HUDEP-2 (cell line): ENCODE measurements around the gene RALGDS.

Source experiments
- DNase-seq, 76 experiments: peaks; one replicate each; lab custom pipeline; 2025; ENCODE audit not compliant: unreplicated experiment in 76 of 76; lab: John Stamatoyannopoulos, UW

Gene RALGDS

GRCh38 chr9:133151601-133152525 is 30.8 kb upstream of the RALGDS start:
- DNase-seq = peak in 9 of 76 experiments; percentile 22 to 65 (median 45)

- peak in 10 of 76 experiments; percentile 22 to 65 (median 38) for DNase-seq
Observed at GRCh38 chr9:133151041-133151440, 30.0 kb upstream of the RALGDS start.

GRCh38 chr9:133149130-133150015 is 28.3 kb upstream of the RALGDS start:
- DNase-seq = peak in 74 of 76 experiments; percentile 34 to 92 (median 86)

GRCh38 chr9:133148199-133149129 is 27.4 kb upstream of the RALGDS start:
- DNase-seq = peak in 50 of 76 experiments; percentile 13 to 72 (median 50)

DNA sequence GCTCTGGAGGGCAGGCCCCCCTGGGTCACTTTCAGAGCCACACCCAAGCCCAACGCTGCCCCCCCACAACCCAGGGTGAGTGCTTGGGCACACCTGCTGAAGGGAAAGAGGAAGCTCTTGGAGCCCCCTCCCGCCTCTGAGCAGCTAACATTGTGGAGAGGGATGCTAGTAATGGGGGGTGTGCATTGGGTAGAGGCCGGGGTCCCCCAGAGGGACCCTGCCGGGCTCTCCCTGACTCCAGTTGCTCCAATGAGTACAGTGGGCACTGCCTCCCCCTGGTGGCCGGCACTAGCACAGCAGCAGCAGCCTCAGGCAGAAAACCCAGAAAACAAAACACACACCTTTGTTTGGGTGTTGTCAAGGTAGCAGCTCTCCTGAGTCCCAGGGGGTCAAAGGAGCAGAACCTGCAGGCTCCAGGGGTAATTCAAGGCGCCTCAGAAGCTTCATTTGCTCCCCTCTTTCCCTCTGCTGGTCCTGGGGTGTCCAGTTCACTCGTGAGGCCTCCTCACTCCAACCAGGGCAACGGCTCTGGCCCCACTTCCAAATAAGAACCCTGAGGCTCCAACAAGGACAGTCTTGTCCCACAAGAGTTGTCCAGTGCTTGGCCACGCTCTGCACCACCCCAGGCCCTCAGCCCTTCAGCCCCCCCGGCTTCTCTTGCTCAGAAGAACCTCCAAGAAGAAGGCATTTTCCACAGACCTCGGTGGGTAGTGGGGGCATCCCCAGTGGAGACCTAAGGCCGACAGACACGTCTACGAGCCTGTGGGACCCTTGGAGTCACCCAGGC is 26.6 kb upstream of the RALGDS start:
- DNase-seq = peak in 69 of 76 experiments; percentile 13 to 82 (median 63)

- peak in 2 of 76 experiments; percentile 20 to 38 for DNase-seq
Observed at GRCh38 chr9:133146746-133147411, 25.8 kb upstream of the RALGDS start.

DNA sequence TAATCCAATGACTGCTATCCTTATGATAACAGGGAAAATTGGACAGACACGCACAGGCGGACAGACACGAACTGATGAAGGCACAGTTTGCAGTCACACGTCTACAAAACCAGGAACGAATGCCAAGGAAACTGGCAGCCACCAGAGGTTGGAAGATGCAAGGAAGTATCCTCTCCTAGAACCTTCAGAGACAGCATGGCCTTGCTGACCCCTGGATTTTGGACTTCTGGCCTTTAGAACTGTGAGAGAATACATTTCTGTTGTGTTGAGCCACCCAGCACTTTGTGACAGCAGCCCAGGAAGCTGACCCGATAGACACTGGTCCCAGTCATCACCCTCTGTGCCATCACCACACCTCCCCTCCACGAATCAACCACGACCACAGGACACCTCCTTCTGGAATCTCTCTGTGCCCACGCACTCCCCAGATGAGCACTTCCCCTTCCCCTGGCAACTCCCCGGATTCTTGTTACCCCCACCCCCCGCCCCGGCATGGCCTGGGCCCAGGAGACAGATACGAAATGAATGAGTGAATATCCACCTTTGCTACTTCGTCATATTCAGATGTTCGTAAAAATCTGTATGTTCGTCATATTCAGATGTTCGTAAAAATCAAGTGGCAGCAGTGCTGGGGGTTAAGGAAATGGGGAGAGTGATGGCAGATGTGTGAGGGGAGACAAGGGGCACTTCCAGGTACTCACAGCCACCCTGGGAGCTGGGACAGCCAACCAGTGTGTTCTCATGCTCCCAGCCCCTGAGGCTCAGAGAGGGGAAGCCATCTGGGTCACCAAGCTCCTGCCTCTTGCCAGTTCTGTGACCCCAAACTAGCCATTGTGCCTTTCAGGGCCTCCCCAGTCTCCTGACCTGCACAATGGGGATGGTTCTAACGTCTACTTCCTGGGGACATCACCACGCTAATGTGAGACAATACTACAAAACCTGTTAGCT is 24.1 kb upstream of the RALGDS start:
- DNase-seq = peak in 1 of 76 experiments; percentile 31

DNA sequence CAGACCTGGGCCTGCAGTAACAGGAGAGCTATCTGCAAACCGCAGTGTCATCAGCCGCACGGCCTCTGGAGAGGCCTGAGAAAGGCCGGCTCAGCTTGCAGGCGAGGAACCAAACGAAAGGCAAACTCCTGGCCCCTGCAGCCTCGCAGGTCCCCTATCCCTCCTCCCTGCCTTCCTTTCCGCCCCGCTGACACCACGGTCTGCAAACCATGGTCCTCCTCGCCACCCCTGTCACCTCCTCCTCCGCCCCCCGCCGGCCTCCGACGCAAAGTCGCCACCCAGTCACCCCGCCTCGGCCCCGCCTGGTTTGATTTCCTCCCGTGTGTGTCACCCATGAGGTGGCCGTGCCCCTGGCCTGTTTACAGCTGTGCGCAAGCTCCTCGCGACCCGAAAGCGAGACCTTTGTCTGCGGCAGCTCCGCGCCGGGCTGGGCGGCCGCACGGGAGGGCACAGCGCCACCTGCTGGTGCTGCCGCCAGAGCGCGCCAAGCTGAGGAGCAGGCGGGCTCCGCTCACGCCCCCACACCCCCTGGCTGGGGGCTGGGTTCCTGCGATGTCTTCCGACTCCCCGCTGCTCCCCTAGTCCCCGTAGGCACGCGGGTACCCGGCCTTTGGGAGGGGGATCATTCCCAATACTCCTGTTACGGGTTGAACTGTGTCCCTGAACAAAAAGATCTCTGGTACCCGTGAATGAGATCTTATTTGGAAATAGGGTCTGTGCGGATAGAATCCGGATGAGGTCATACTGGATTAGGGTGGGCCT is 23.3 kb upstream of the RALGDS start:
- peak in 70 of 76 experiments; percentile 22 to 85 (median 69) for DNase-seq

DNA sequence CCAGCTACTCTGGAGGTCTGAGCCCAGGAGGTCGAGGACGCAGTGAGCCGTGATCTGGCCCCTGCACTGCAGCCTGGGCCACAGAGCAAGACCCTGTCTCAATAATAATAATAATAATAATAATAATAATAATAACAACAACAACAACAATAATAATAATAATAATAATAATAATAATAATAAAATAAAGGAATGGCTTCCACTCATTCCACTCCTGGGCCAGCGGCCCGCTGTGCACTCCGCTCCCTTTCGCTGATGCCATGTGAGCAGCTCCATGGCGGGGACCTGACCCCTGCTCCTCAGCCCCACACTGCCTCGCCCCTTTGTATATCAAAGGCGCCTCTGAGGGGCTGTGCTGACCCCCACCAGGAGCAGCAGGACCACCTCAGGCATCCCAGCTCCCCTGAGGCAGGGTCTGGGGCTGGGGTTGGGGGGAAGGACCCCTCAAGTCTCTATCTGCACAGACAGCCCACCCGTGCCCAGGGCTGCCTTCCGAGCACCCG is 22.6 kb upstream of the RALGDS start:
- no peak for DNase-seq

- peak in 15 of 76 experiments; percentile 20 to 55 (median 27) for DNase-seq
Observed at GRCh38 chr9:133142684-133143622, 21.9 kb upstream of the RALGDS start.

DNA sequence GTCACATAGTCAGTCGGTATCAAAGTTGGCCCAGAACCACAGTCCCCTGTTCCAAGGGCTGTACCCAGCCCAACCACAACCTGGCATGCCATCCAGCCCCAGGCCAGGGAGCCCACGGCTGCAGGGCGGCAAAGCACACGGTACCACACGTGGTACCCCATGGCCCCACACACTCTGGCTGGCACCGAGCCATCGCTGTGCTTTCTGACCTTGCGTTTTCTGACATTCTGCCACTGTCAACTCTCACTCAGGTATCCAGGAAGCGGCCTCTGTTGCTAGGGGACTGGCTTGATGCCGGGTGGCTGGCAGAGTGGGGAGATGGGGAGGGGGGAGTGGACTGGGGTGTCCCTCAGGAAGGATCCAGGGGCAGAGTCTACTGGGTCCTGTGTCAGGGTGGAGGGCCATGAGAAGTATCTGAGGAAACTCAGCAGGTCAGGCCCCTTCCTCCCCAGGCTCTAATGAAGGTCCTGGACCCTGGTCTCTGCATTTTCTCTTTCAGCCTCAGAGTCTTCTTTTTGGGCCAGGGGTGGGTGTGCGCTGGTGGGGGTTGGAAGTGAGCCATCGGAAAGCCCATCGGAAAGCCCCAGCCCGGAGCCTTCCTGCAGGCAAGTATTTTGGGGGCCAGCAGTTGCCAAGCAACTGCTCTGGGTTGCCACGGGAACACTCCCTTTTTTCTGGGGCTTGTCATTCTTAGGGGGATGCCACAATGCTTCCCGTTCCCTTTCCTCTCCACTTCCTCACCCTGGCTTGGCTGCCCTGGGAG is 21.0 kb upstream of the RALGDS start:
- no peak for DNase-seq

DNA sequence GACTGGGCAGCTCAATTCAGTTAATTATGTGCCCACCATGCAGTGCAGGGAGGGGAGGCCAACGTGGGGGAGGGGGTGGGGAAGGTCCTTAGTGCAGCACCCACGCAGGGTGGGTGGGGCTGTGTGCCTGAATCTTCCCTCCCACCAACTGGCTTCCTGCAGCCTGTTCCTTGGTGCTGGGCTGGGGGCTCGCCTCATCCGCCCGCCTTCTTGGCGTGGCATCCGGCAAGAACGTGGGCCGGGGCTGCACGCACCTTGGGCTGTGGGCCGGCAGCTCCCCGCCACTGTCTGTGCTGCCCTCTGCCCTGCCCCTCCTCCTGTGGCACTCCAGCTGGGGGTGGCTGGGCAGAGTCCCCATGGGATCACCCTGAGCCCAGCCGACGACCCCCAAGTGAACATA is 19.6 kb upstream of the RALGDS start:
- no peak for DNase-seq

GRCh38 chr9:133140174-133140505 is 19.1 kb upstream of the RALGDS start:
- no peak for DNase-seq

DNA sequence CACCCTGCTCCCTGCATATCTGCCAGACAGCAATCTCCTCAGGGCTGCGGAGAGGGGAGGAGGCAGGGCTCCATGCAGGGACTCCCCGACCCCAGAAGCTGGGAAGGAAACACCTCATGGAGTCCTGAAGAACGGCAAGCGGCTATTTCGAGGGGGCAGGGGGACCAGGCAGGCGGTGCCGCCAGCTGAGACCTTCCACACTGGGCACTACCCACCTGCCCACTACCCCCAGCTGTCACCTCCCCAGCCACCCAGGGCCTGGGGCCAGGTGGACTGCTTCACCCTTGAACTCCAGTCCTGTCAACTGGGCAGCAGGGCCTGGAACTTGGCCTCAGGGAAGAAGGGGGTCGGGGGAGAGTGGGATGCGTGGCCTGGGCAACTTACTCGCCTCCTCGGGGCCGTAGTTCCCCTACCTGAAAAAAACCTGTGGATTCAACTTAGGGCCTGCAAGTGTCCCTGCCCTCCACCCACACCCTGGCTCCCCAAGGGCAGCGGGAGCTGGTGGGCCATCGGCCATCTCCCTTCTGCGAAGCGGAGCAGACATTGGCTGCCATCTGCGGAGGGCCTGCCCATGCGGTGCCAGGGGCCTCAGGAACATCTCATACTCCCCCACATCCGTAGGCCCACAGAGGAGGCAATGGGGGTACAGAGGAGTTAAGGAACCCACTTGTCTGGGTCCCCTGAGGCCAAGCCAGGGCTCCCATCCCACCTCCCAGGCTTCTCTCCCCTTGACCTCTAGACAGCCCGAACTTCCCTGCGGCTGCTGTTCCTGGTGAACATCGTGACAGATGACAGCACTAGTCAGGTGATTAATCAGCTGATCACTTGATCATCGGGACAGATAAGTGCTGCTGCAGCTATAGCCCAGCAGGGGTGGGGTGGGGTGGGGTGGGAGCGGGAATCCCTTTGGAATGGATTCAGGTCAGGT is 18.5 kb upstream of the RALGDS start:
- DNase-seq = no peak
